ENCODE data around the gene LRFN5. TPM values are rescaled to one million over a fixed set of nuclear protein-coding genes. Genes with fewer than 3 reads are reported as not detected.

The LRFN5 gene
- total RNA-seq, 4 donors from 2014 or later, result 2.9 to 9.3 (median 5.0) TPM

- Histone ChIP-seq H3K27ac (no peak overlapping the region), H3K4me1 (no peaks in the 10 kb centered on the region), H3K36me3 (no peaks in the 10 kb centered on the region), H3K27me3 (no peaks in the 10 kb centered on the region), H3K4me3 (no peak overlapping the region), H3K9me3 (no peaks in the 10 kb centered on the region)
- no peak for ATAC-seq
- TF ChIP-seq POLR2A (IDR thresholded peaks at IDR 0.05), result no peak
- TF ChIP-seq POLR2AphosphoS5 (IDR thresholded peaks at IDR 0.05), result no peak
- TF ChIP-seq EP300 (IDR thresholded peaks at IDR 0.05), result no peak
- no peak for TF ChIP-seq CTCF (IDR thresholded peaks at IDR 0.05)
- 33 to 37% methylated on average over 4 to 7 of the region's 7 CpGs for WGBS, 2 donors (ENCODE audit: low coverage in 1 of 2)
Observed at GRCh38 chr14:41950428-41951151, 343.9 kb downstream of the LRFN5 start.

Small RNA genes lying within 50 kb of the gene (small RNA-seq; reads per million reads assigned to genes)
- gene RF00322, result 0 reads per million in 4 donors
